CD4-positive, alpha-beta T cell (primary cell): Measurements from ENCODE around the gene ARPP21. TPM values are rescaled to one million over a fixed set of nuclear protein-coding genes. Genes with fewer than 3 reads are reported as not detected.

Experiments used
- ATAC-seq: fragments of 200-7000 bp; cut with Tn5 transposase; one replicate; pipeline ENCODE4 v1.10.0; 2022; ENCODE audit warnings: mild to moderate bottlenecking; ENCODE audit not compliant: poor library complexity
- CTCF ChIA-PET: fragments of 350-600 bp; sonication (Branson Sonifier 250); formaldehyde crosslinking; loops from one replicate; lab custom pipeline; 2021; ENCODE audit warnings: antibody characterized with exemption, inconsistent platforms; lab: Charles Lee
- POLR2A ChIA-PET: fragments of 350-600 bp; sonication (Branson Sonifier 250); formaldehyde crosslinking; loops from one replicate; lab custom pipeline; 2021; ENCODE audit warnings: antibody characterized with exemption, inconsistent platforms; lab: Charles Lee
- DNase-seq, 14 experiments: peaks; one replicate each; pipeline ENCODE4 v3.0.0-alpha.2; 2013 to 2020; ENCODE audit warnings: mixed read lengths in 2 of 14
- H3K27ac ChIP-seq, 2 donors: one replicate each; pipeline versions ENCODE4 v1.5.1 to v1.7.0; 2013; ENCODE audit warnings: low read length in 2 of 2, low read depth in 1 of 2, mild to moderate bottlenecking in 1 of 2
- H3K27me3 ChIP-seq, 2 experiments: 1 replicate in 1 of 2; 2 replicates in 1 of 2; pipeline versions ENCODE4 v1.6.1 to v1.7.0; 2013; ENCODE audit warnings: low read length in 2 of 2, control low read depth in 1 of 2, mild to moderate bottlenecking in 1 of 2, moderate library complexity in 1 of 2; ENCODE audit not compliant: insufficient read depth in 2 of 2, control insufficient read depth in 1 of 2
- H3K36me3 ChIP-seq: one replicate; pipeline ENCODE4 v1.6.1; 2013; ENCODE audit warnings: low read length, control low read depth; ENCODE audit not compliant: insufficient read depth
- H3K4me1 ChIP-seq: one replicate; pipeline ENCODE4 v1.6.1; 2013; ENCODE audit warnings: low read length, control low read depth; ENCODE audit not compliant: insufficient read depth
- H3K4me3 ChIP-seq: one replicate; pipeline ENCODE4 v1.5.1; 2013; ENCODE audit warnings: mild to moderate bottlenecking, low read length, moderate library complexity
- H3K9me3 ChIP-seq, 2 experiments: 1 replicate in 1 of 2; 2 replicates in 1 of 2; pipeline versions ENCODE4 v1.6.1 to v1.7.0; 2013; ENCODE audit warnings: low read length in 2 of 2, mild to moderate bottlenecking in 2 of 2, control low read depth in 1 of 2, moderate library complexity in 1 of 2; ENCODE audit not compliant: control insufficient read depth in 1 of 2, insufficient read depth in 1 of 2
- H3K27ac Mint-ChIP-seq: one replicate; pipeline ENCODE4 v1.8.0; 2020; ENCODE audit warnings: mixed read lengths
- H3K27me3 Mint-ChIP-seq: one replicate; pipeline ENCODE4 v1.8.0; 2021; ENCODE audit warnings: mixed read lengths
- H3K36me3 Mint-ChIP-seq: one replicate; pipeline ENCODE4 v1.8.0; 2021; ENCODE audit warnings: low read depth, mixed read lengths
- H3K4me1 Mint-ChIP-seq: one replicate; pipeline ENCODE4 v1.8.0; 2021; ENCODE audit warnings: low read depth, mixed read lengths
- H3K4me3 Mint-ChIP-seq: one replicate; pipeline ENCODE4 v1.8.0; 2020; ENCODE audit warnings: mild to moderate bottlenecking, mixed read lengths
- H3K9me3 Mint-ChIP-seq: one replicate; pipeline ENCODE4 v1.8.0; 2020; ENCODE audit warnings: mixed read lengths
- intact Hi-C, 2 experiments: fragments of 100-400 bp; cut with DNase I in 1 of 2; cut with micrococcal nuclease in 1 of 2; formaldehyde crosslinking; loops; one replicate each; pipeline versions ENCODE4 v1.15.1 to v1.9.0; 2023 to 2025; cut with DNase I, micrococcal nuclease
- total RNA-seq, 174 experiments: library from RNA in 2 of 174; stranded (reverse) in 2 of 174; gene quantifications; one replicate each; pipeline ENCODE4 v1.2.3 and lab custom pipeline; 2021 to 2026
- TF ChIP-seq, protein P1 (sequence below): fragments of 200-600 bp; IDR thresholded peaks from one replicate; pipeline ENCODE4 v1.8.0; 2022; ENCODE audit warnings: antibody characterized with exemption, mild to moderate bottlenecking

The ARPP21 gene
- total RNA-seq, 2 experiments from 2014 or later, result not detected

DNA sequence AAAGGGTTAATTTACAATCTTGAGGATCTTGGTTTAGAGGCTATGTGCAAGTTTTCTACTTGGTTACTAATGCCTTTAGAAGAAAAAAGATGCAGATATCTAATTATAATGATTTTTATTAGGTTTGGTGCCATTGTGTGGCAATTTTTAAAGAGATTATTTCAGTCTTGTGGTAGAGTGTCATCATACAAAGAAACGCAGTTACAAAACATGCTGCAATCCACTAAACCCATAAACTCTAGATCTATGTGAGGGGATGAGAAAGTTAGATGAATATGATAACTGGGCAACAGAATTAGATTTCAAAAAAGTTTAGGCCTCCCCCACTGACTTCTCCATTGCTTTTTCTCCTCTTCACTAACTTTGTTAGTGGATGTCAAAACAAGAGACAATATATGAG, 106.0 kb downstream of the ARPP21 start:
- ChIA-PET POLR2A (no interaction called here), CTCF (no interaction called here)
- H3K4me1 Mint-ChIP-seq, result no peaks in the 10 kb centered on the region
- H3K9me3 Mint-ChIP-seq, result no peaks in the 10 kb centered on the region
- Histone ChIP-seq H3K27me3 (no peaks in the 10 kb centered on the region), H3K4me1 (no peaks in the 10 kb centered on the region), H3K9me3 (no peaks in the 10 kb centered on the region), H3K27ac (no peak overlapping the region), H3K4me3 (no peak overlapping the region), H3K36me3 (no peaks in the 10 kb centered on the region)
- TF ChIP-seq, protein P1, sequence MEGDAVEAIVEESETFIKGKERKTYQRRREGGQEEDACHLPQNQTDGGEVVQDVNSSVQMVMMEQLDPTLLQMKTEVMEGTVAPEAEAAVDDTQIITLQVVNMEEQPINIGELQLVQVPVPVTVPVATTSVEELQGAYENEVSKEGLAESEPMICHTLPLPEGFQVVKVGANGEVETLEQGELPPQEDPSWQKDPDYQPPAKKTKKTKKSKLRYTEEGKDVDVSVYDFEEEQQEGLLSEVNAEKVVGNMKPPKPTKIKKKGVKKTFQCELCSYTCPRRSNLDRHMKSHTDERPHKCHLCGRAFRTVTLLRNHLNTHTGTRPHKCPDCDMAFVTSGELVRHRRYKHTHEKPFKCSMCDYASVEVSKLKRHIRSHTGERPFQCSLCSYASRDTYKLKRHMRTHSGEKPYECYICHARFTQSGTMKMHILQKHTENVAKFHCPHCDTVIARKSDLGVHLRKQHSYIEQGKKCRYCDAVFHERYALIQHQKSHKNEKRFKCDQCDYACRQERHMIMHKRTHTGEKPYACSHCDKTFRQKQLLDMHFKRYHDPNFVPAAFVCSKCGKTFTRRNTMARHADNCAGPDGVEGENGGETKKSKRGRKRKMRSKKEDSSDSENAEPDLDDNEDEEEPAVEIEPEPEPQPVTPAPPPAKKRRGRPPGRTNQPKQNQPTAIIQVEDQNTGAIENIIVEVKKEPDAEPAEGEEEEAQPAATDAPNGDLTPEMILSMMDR, result no peak
- DNase-seq, result no peak
- no peak overlapping the region for H3K4me3 Mint-ChIP-seq
- H3K27ac Mint-ChIP-seq, result no peak overlapping the region
- H3K27me3 Mint-ChIP-seq, result no peaks in the 10 kb centered on the region
- no peak for ATAC-seq
- intact Hi-C loops, result no loop called here
- no peaks in the 10 kb centered on the region for H3K36me3 Mint-ChIP-seq

DNA sequence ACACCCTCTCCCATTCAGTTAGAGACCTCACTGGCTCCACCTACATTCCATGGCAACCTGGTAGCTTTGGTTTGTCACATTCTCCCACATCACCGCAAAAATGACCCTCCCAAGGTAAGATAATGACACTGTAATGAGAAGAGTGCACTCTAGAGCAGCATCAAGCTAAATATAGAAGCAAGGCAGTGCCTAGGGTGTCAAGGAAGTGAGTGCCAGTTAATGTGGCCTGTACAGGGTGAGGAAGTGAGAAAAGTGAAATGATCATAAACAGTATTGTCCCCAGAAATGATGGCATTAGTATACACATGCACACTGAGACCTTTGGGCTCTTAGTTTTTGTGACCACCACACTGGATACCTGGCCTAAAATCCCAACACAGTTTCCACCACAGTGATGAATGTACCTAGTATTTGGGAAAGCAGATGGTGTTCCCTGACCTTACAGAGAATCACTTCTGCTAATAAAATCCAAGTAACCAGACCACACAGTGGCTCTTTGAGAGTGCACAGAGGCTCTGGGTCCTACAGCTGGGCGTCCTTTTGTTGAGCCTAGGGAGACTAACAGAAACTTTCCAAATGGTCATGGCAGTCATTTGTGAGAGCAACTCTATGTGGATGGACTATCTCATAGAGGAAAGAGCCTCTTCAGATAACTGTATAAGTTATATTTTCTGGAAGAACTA, 106.6 kb downstream of the ARPP21 start:
- Histone ChIP-seq H3K4me3 (no peak overlapping the region), H3K36me3 (no peaks in the 10 kb centered on the region), H3K27ac (no peak overlapping the region), H3K9me3 (no peaks in the 10 kb centered on the region), H3K4me1 (no peaks in the 10 kb centered on the region), H3K27me3 (no peaks in the 10 kb centered on the region)
- no peaks in the 10 kb centered on the region for H3K27me3 Mint-ChIP-seq
- ChIA-PET CTCF (no interaction called here), POLR2A (no interaction called here)
- TF ChIP-seq, protein P1, result no peak
- no peaks in the 10 kb centered on the region for H3K4me1 Mint-ChIP-seq
- H3K4me3 Mint-ChIP-seq, result no peak overlapping the region
- H3K9me3 Mint-ChIP-seq, result no peaks in the 10 kb centered on the region
- H3K36me3 Mint-ChIP-seq, result no peaks in the 10 kb centered on the region
- intact Hi-C loops, result no loop called here
- no peak for ATAC-seq
- no peak overlapping the region for H3K27ac Mint-ChIP-seq
- DNase-seq, result no peak

DNA sequence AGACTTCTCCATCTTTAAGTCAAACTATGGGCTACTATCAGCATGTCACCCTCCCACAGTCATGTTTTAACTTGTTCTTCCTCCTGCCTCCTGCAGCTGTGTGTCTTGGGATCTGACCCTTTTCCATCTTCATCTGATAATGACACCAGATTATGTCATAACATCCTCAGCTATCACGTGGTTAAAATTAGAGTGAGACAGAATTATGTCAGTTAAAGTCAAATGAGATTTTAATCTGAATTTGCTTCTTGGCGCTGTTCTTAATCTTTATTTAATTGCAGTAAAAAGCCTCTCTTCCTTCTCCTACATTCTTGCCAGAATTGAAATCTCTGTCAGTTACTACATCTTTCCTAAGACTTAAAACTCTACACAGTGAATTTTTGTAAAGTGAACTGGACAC, 107.2 kb downstream of the ARPP21 start:
- no peaks in the 10 kb centered on the region for H3K4me1 ChIP-seq
- Mint-ChIP-seq H3K27me3 (no peaks in the 10 kb centered on the region), H3K4me3 (no peak overlapping the region), H3K36me3 (no peaks in the 10 kb centered on the region), H3K9me3 (no peaks in the 10 kb centered on the region), H3K4me1 (no peaks in the 10 kb centered on the region), H3K27ac (no peak overlapping the region)
- no peak overlapping the region for H3K4me3 ChIP-seq
- TF ChIP-seq, protein P1, result no peak
- CTCF ChIA-PET, result no interaction called here
- intact Hi-C loops, result no loop called here
- ATAC-seq (no peak), DNase-seq (no peak)
- no peaks in the 10 kb centered on the region for H3K9me3 ChIP-seq
- POLR2A ChIA-PET, result no interaction called here
- no peaks in the 10 kb centered on the region for H3K36me3 ChIP-seq
- H3K27me3 ChIP-seq, result no peaks in the 10 kb centered on the region
- no peak overlapping the region for H3K27ac ChIP-seq
